Retina (tissue), 1 donor: ENCODE data around the gene KLHL20.
"Not testable (repeated sequence)": the region's sequence is repeated elsewhere in the genome, so short reads cannot be mapped to it uniquely, and the experiment has no call there.

Experiments used
- DNase-seq: peaks from one replicate; pipeline ENCODE4 v3.0.0-alpha.2; 2016

The KLHL20 gene, protein sequence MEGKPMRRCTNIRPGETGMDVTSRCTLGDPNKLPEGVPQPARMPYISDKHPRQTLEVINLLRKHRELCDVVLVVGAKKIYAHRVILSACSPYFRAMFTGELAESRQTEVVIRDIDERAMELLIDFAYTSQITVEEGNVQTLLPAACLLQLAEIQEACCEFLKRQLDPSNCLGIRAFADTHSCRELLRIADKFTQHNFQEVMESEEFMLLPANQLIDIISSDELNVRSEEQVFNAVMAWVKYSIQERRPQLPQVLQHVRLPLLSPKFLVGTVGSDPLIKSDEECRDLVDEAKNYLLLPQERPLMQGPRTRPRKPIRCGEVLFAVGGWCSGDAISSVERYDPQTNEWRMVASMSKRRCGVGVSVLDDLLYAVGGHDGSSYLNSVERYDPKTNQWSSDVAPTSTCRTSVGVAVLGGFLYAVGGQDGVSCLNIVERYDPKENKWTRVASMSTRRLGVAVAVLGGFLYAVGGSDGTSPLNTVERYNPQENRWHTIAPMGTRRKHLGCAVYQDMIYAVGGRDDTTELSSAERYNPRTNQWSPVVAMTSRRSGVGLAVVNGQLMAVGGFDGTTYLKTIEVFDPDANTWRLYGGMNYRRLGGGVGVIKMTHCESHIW

DNA sequence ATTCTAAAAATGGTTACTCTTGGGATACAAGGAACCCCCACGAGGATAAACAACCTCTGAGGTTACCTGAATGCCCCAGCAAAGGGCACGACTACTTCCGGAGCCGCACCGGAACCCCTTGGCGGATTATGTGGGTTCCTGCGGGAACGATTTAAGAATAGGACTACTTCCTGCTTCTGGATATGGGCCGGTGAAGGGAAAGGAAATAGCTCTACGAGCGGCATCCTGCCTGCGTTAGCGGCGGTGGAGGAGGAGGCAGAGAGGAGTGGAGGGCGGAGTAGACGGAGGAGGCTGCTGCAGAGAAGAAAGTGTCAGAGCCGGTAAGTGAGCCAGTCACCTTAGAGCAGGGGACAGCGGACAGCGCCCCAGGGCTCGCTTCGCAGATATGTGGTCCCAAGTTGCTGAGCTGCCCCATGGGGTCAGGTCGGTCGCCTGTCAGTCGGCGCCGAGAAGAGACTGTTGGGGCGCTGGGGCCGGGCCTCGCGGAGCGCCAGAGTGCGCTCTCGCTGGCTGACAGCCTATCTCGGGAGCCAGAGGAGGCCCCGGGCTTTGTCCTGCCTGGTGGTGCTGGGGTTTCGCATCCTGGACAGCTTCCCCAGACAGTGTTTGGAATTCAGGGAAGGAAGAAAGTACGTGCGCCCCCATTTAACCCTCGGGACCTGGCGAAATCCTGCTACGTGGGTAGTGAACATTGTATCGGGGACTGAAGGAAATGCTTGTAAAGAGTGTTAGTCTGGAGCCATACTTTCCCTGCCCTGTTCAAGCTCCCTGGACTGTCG lies at the start of gene KLHL20:
Gene KLHL20, plus strand, starts transcription at position 223 of the 779 bp plus-strand sequence. CDS start 1,063 bp downstream, outside the sequence.
- peak; percentile 96 for DNase-seq

DNA sequence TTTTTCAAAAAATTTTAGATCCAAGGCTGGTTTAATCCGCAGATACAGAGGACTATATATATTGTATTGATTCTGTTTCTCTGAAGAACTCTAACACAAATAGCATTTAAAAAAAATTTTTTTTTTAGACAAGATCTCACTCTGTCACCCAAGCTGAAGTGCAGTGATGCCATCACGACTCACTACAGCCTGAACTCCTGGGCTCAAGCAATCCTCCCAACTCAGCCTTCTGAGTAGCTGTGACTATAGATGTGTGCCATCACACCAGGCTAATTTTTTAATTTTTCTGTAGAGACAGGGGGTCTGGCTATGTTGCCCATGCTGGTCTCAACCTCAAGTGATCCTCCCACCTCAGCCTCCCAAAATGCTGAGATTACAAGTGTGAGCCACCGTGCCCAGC lies 48.1 kb upstream of the KLHL20 start:
- DNase-seq: no peak

DNA sequence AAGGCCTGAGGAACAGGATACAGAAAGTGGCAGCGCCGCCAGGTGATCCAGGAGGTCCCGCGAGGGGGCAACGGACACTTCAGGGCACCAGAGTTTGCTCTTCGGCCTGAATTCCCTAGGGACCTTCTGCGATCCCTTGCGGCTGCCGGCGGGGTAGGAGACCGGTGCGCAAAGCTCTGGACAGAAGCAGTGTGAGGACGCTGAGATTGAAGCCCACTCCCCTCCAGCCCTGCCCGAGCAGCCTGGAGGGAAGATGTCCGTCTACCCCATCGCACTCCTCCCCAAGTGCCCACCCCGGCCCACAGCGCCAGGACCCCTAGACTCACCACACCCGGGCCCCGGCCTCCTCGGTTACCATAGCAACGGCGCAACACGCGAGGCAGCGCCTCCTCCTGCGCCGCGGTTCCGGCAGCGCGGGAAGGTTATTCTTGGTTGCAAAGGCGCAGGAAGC lies 45.3 kb upstream of the KLHL20 start, which contains the start of gene ANKRD45:
Gene ANKRD45, minus strand, starts transcription at position 361 of the 451 bp plus-strand sequence. CDS start 10,433 bp downstream, outside the sequence.
- DNase-seq: peak; percentile 87

DNA sequence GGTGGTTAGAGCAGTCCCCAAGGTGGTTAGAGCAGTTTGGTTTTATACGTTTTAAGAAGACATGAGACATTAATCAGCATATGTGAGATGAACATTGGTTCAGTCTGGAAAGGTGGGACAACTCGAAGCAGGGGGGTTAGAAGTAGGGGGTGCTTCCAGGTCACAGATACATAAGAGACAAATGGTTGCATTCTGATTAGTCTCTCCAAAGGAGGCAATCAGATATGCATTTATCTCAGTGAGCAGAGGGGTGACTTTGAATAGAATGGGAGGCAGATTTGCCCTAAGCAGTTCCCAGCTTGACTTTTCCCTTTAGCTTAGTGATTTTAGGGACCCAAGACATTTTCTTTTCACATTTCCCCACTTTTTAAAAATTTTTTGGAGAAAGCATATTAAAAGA lies 40.3 kb upstream of the KLHL20 start:
- not testable (repeated sequence) for DNase-seq

DNA sequence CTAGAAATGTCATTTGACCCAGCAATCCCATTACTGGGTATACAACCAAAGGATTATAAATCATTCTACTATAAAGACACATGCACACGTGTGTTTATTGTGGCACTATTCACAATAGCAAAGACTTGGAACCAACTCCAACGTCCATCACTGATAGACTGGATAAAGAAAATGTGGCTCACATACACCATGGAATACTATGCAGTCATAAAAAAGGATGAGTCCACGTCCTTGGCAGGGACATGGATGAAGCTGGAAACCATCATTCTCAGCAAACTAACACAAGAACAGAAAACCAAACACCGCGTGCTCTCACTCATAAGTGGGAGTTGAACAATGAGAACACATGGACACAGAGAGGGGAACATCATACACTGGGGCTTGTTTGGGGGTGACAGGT lies 34.6 kb upstream of the KLHL20 start:
- DNase-seq: not testable (repeated sequence)

DNA sequence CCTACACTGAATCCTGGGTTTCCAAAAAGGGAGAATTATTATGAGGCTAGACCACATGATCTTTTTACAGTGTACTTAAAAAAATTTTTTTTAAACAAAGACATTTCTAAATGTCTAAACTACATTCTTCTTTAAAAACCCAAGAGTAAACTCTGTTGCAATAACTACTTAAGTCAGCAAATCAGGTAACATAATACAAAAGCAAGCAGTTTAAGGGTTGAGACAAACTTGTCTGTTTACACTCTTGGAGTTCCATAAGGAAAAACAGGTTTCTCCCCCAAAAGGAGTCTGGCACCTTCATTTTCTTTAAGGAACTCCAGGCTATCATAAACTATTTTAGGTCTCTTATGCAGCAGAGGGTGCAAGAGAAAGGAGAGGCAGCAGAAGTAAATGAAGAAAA lies 32.6 kb upstream of the KLHL20 start:
- DNase-seq: no peak

DNA sequence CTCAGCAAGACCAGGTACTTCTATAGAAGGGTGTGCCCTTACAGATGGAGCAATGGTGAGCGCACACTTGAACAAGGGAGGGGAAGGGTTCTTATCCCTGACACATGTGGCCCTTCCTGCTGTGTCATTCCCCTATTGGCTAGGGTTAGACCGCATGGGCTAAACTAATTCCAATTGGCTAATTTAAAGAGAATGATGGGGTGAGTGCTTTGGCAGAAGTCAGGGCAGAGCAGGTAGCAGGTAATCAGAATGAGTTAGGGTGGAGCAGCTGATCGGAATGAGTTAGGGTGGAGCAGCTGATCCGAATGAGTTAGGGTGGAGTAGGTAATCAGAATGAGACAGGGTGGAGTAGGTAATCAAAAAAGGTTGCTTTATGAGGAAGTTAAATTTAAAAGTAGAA lies 30.9 kb upstream of the KLHL20 start:
- not testable (repeated sequence) for DNase-seq

DNA sequence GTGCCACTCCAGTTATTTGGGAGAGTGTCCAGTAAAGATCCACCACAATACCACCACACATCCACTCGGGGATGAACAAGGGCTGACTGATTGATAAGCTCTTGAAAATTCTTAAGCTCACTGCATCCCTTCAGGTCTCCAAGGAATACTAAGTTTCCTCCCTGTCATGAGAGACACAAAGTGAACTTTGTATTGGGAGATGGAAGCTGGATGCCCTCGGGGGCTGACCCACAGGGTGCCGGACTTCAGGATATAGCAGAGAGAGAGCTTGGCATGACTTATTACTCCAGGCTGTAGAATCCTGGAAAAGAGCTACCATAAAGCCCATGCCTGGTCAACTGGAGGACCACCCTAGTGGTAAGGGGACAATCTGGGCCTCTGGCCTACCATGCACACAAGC lies 29.7 kb upstream of the KLHL20 start:
- DNase-seq: not testable (repeated sequence)

DNA sequence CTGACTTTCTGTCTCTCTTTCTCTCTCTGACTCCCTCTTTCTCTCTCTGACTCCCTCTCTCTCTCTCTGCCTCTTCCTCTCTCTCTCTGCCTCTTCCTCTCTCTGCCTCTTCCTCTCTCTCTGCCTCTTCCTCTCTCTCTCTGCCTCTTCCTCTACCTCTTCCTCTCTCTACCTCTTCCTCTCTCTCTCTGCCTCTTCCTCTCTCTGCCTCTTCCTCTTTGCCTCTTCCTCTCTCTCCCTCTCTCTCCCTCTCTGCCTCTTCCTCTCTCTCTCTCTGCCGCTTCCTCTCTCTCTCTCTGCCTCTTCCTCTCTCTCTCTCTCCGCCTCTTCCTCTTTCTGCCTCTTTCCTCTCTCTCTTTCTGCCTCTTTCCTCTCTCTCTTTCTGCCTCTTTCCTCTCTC lies 26.5 kb upstream of the KLHL20 start:
- no peak for DNase-seq

DNA sequence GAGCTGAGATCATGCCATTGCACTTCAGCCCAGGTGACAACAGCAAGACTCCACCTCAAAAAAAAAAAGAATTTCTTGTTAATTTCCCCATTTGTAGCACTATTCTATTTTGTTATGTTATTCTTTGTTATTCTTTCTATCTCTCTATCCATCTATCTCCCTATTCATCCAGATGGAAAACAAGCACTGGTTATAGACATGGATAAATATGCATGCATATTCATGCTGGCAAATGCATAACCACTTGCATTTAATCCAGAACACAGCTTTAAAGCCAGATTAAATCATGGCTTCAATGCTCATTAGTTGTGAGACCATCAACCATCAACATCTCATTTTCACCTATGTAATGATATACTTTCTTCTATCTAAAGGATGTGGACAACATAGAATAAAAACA lies 21.5 kb upstream of the KLHL20 start:
- DNase-seq: no peak

DNA sequence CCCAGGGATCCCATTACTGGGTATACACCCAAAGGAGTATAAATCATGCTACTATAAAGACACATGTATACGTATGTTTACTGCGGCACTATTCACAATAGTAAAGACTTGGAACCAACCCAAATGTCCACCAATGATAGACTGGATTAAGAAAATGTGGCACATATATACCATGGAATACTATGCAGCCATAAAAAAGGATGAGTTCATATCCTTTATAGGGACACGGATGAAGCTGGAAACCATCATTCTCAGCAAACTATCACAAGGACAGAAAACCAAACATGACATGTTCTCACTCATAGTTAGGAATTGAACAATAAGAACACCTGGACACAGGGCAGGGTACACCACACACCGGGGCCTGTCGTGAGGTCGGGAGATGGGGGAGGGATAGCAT lies 13.5 kb upstream of the KLHL20 start:
- not testable (repeated sequence) for DNase-seq

DNA sequence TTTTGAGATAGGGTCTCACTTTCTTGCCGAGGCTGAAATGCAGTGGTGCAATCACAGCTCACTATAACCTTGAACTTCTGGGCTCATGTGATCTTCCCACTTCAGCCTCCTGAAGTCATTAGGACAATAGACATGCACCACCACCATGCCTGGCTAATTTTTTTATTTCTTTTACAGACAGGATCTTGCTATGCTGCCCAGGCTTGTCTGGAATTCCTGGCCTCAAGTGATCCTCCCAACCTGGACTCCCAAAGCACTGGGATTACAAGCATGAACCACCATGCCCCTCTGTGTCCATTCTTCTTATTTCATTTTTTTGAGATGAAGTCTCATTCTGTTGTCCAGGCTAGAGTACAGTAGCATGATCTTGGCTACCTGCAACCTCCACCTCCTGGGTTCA lies 12.0 kb upstream of the KLHL20 start:
- no peak for DNase-seq

DNA sequence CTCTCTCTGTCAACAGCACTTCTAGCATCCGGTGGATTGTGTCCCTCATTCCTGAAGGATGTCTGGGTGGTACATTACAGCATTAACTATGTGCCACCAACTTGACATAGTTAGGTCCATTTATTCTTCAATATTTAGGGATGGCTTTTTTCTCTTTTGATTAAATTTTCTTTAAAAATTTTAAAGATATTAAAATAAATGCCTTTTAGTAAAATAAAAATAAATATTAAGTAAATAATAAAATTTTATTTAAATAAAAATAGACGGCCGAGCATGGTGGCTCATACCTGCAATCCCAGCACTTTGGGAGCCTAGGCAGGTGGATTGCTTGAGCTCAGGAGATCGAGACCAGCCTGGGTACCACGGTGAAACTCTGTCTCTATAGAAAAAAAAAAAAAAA lies 9.7 kb upstream of the KLHL20 start:
- DNase-seq: no peak

DNA sequence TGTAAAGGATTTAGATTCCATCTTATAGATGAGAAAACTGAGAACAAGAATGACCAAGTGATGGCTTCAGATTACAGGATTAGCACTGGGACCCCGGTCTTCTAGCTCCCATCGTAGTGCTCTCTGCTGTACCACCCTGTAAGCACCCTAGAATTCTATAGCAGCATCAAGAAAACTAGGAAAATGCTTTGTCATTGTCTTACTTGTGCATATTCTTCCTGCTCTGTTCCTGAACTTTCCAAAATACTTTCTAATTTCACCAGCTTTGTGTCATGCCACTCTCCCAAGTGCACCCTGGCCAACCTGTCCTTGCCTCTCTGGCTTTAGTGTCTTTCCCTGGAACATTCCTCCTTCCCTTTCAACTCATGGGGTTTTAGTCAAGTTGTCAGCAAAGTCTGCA lies 6.0 kb upstream of the KLHL20 start:
- DNase-seq: no peak

DNA sequence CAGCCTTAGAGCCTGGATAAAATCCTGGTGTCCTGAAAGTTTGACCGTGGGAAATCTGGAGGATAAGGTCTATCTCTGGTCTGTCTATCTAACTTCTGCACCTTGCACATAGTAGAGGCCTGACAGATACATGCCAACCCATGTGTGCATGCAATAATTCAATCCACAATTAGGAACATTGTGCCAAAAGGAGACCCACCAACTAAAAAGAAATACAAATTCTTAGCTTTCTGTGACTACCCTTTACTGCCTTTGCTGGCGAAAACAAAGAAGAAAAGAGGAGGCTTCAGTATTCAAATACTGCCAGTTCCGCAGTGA lies 381 bp upstream of the KLHL20 start:
- no peak for DNase-seq

DNA sequence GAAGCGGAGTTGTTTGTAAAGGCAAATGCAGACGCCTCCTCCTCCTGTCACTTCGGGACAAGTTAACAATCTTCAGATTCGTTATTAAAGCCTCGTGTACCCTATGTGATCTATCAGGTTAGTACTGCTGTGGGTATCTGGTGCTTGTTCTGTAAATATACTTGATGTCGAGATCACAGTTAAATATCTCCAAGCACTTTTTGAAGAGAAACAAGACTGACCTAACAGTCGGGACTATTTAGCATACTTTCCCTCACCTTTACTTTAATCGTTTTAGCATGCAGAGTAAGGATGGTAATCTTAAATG lies 710 bp downstream of the KLHL20 start:
- DNase-seq: no peak

DNA sequence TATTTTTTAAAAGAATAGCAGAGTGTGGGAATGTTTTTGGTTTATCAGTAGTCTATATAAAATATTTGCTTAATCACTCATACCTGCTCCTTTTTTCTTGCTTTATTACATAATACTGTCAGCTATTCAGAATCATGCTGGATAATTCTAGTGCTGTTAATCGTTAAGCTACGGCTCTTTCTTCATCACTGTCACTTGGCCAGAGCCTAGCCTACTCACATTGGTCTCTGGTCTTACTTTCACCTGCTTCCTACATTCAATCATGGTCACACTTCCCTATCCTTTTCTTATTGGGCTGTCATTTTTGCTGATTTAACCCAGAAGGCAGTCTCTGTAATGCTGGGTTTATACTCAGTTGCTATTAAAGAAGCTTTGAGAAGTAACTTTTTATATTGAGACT lies 2.5 kb downstream of the KLHL20 start:
- DNase-seq: no peak

DNA sequence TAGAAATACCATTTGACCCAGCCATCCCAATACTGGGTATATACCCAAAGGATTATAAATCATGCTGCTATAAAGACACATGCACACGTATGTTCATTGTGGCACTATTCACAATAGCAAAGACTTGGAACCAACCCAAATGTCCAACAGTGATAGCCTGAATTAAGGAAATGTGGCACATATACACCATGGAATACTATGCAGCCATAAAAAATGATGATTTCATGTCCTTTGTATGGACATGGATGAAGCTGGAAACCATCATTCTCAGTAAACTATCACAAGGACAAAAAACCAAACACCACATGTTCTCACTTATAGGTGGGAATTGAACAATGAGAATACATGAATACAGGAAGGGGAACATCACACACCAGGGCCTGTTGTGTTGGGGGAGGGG lies 16.6 kb downstream of the KLHL20 start:
- DNase-seq: not testable (repeated sequence)

DNA sequence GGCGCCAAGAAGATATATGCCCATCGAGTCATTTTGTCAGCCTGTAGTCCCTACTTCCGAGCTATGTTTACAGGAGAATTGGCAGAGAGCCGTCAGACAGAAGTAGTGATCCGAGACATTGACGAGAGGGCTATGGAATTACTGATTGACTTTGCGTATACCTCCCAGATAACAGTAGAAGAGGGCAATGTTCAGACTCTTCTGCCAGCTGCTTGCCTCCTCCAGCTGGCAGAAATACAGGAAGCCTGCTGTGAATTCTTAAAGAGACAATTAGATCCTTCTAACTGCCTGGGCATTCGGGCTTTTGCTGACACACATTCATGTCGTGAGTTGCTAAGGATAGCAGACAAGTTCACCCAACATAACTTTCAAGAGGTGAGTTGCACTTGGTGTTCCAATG lies 19.1 kb downstream of the KLHL20 start:
- no peak for DNase-seq

DNA sequence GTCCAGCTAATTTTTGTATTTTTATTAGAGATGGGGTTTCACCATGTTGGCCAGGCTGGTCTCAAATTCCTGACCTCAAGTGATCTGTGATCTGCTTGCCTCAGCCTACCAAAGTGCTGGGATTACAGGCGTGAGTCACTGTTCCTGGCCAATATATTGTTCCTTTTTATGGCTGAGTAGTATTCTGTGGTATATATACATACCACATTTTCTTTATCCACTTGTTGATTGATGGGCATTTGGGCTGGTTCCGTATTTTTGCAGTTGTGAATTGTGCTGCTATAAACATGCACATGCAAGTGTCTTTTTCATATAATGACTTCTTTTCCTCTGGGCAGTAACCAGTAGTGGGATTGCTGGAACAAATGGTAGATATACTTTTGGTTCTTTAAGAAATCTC lies 21.3 kb downstream of the KLHL20 start:
- DNase-seq: not testable (repeated sequence)

DNA sequence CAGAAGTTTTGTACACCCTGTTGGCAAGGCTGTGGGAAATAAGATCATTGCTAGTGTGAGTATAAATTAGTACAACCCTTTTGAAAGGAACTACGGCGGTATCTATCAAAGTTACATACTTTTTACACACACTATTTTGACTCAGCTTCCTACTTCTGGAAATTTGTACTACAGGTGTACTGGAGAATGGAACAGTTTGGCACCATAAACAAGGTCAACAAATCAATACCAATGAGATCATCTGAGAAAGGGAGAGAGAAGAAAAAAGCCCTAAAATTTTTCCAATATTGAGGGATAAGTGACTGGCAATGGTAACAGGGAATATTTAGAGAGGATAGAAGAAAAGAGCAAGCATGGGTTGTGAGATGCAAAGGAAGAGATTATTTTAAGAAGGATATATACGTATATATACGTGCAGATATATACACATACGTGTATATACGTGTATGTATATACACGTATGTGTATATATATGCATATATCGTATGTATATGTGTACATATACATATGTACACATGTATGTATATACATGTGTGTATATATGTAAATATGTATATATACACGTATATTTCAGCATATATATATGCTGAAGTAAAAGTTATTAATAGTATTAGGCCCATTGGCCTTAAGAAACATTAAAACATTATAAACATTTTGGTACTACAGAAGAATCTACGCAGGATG lies 27.6 kb downstream of the KLHL20 start:
- no peak for DNase-seq

DNA sequence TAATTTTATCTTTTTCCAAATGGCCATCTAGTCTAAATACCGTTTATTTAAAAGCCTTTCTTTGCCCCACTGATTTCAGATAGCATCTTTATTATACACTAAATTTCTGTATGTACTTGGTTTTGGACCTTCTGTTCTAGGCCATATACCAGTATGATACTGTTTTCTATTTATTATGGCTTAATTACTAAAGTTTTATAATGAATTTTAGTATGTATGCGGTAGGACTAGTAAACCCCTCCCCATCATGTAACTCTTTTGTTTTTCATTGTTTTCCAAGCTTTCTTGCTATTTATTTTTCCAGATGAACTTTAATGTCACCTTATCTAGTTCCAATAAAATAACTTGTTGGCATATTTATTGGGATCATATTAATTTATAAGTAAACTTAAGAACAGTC lies 29.9 kb downstream of the KLHL20 start:
- no peak for DNase-seq

DNA sequence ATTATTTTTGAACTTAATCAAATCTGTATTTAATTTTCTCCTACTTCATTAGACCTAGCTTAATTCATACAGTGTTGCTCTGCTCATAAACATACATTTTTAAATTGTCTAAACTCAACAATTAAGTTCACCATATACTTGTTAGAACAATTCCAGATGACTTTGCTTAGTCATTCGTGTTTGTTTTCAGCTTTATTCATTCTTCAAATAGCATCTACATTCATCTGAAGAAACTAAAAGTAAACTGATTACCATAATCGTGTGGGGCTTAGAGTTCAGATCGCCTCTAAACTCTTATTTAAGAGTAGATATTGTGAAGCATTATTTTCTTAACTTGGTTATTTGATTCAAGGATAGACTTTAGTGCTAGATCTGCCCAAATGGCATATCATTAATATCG lies 34.4 kb downstream of the KLHL20 start:
- DNase-seq: no peak
